Lung (tissue), 4 donors: ENCODE data around the gene MAGEA10. TPM values are rescaled to one million over a fixed set of nuclear protein-coding genes. Genes with fewer than 3 reads are reported as not detected.

Source experiments
- polyA plus RNA-seq, 2 donors: library from polyadenylated mRNA; stranded (reverse); fragments of 200-250 nt; gene quantifications; one replicate each; pipeline ENCODE4 v1.2.1, GENCODE V29; 2013
- total RNA-seq, 2 donors: library from RNA; depleted of rRNA in 1 of 2; stranded (reverse); fragments of >200 nt in 1 of 2; gene quantifications; one replicate each; pipeline ENCODE4 v1.2.1, GENCODE V29; 2014 to 2021
- donor health status: Bipolar disorder and iron deficiency.
- donor health status: healthy.
- donor health status: DM: yes; HTN: yes; CAD: no.

MAGEA10 gene
- total and polyA plus RNA-seq, 4 donors: not detected

Other genes with a start within 250 kb of the MAGEA10 start
- not detected for gene MAGEA4, start 225.7 kb downstream of the MAGEA10 start, total RNA-seq
- gene MAGEA4, start 225.7 kb downstream of the MAGEA10 start, polyA plus RNA-seq: not detected
- 10 to 100 TPM; 18.1 to 44.5 TPM for gene GABRE, start 163.9 kb downstream of the MAGEA10 start, total RNA-seq
- 10 to 100 TPM in 1 of 2 donors, 1 to 10 TPM in 1; 2.2 to 23.8 TPM for gene GABRE, start 163.9 kb downstream of the MAGEA10 start, polyA plus RNA-seq